Measurements from ENCODE around the gene SLC28A3. TPM values are rescaled to one million over a fixed set of nuclear protein-coding genes. Genes with fewer than 3 reads are reported as not detected.

The SLC28A3 gene
- total and polyA plus RNA-seq, 2 of the 8 experiments (the other 6 are each of a cell fraction or from before 2014, with no cell fraction given) = 0.02 TPM; not detected in 1

- H3K23me2 ChIP-seq (ENCODE audit: low read depth, low read length) = no peaks in the 10 kb centered on the region
- H2AK5ac ChIP-seq (ENCODE audit: low read depth, low read length) = no peak overlapping the region
- H2BK120ac ChIP-seq (replicated peaks; ENCODE audit: low read depth, low read length) = no peak overlapping the region
- no peaks in the 10 kb centered on the region for H3K36me3 ChIP-seq (ENCODE audit: control insufficient read depth in 2 of 4, insufficient read depth in 4 of 4, low read length in 3 of 4)
- no peaks in the 10 kb centered on the region for H3K79me2 ChIP-seq (ENCODE audit: control insufficient read depth in 1 of 2, insufficient read depth in 2 of 2, low read length in 2 of 2)
- no peak overlapping the region for H3K23ac ChIP-seq (ENCODE audit: insufficient read length)
- H4K20me1 ChIP-seq (replicated peaks in 1 of 2; ENCODE audit: control insufficient read depth in 1 of 2, insufficient read depth in 2 of 2, low read length in 2 of 2) = no peaks in the 10 kb centered on the region
- ChIA-PET CTCF (ENCODE audit: partially characterized antibody) (no interaction called here), POLR2A (ENCODE audit: partially characterized antibody) (no interaction called here)
- no peak overlapping the region for H3K18ac ChIP-seq (ENCODE audit: extremely low read depth, low read length)
- H2AFZ ChIP-seq (ENCODE audit: low read length) = no peak overlapping the region
- no peaks in the 10 kb centered on the region; a peak in 2 of 7 replicates for H3K4me1 ChIP-seq (replicated peaks in 1 of 4; ENCODE audit: control insufficient read depth in 3 of 4, insufficient read depth in 4 of 4, low read length in 3 of 4)
- no peak overlapping the region for H2BK20ac ChIP-seq (ENCODE audit: low read length)
- H4K5ac ChIP-seq (ENCODE audit: insufficient read length, low read depth, low read length) = no peak overlapping the region
- 79% methylated on average over 9 of the region's 9 CpGs; no CpG with 5 or more reads in 1 of the 2 experiments for WGBS, 2 experiments (ENCODE audit: extremely low coverage in 1 of 2, insufficient coverage in 1 of 2, insufficient read length in 1 of 2, insufficient replicate concordance in 2 of 2, low coverage in 1 of 2, low lambda C conversion rate in 2 of 2, missing lambda C conversion rate in 1 of 2)
- no peak overlapping the region for H2BK15ac ChIP-seq (ENCODE audit: low read length)
- DNase-seq (ENCODE audit: low read depth in 1 of 2, low spot score in 2 of 2) (no peak), FAIRE-seq (no peak)
- no peak overlapping the region for H3K27ac ChIP-seq (ENCODE audit: low read depth, low read length)
- H3K14ac ChIP-seq (ENCODE audit: insufficient read length) = no peak overlapping the region
- no peak overlapping the region for H3K4ac ChIP-seq (replicated peaks; ENCODE audit: insufficient read length, low read depth, low read length)
- no peak overlapping the region for H4K8ac ChIP-seq (ENCODE audit: extremely low read depth, insufficient read depth, low read length)
- no peak overlapping the region for H3K4me2 ChIP-seq (ENCODE audit: insufficient read depth in 1 of 2, low read depth in 2 of 2, low read length in 2 of 2)
- H3K4me3 ChIP-seq (ENCODE audit: extremely low read depth in 1 of 4, insufficient read depth in 2 of 4, low read depth in 3 of 4, low read length in 4 of 4) = no peak overlapping the region
- H3K56ac ChIP-seq (replicated peaks; ENCODE audit: insufficient read length, low read depth, low read length) = no peak overlapping the region
- no peak overlapping the region for H2BK12ac ChIP-seq (ENCODE audit: low read depth, low read length)
- no peak overlapping the region for H2BK5ac ChIP-seq (ENCODE audit: low read depth, low read length)
- H3K79me1 ChIP-seq (ENCODE audit: low read depth, low read length) = no peaks in the 10 kb centered on the region
- no peak overlapping the region for H4K91ac ChIP-seq (replicated peaks; ENCODE audit: insufficient read length, low read length)
- no peaks in the 10 kb centered on the region for H3K9me3 ChIP-seq (ENCODE audit: insufficient read depth in 2 of 2, low read depth in 1 of 2, low read length in 1 of 2)
- H3K9ac ChIP-seq (replicated peaks in 1 of 4; ENCODE audit: extremely low read depth in 1 of 4, low read depth in 3 of 4, low read length in 3 of 4) = no peak overlapping the region
- no peaks in the 10 kb centered on the region for H3K27me3 ChIP-seq (replicated peaks in 1 of 4; ENCODE audit: control insufficient read depth in 3 of 4, extremely low read depth in 1 of 4, insufficient read depth in 3 of 4, low read length in 3 of 4)
- TF ChIP-seq TAF7 (optimal IDR thresholded peaks at IDR 0.05; ENCODE audit: borderline replicate concordance, low read depth, low read length) = no peak
- TF ChIP-seq ZNF274 (IDR thresholded peaks at IDR 0.05; ENCODE audit: borderline replicate concordance, extremely low read depth, low read length) = no peak
- no peak for TF ChIP-seq JUND (IDR thresholded peaks at IDR 0.05; ENCODE audit: low read length)
- no peak for TF ChIP-seq RBBP5 (IDR thresholded peaks at IDR 0.05; ENCODE audit: borderline replicate concordance, low read depth, low read length)
- no peak for TF ChIP-seq NANOG (IDR thresholded peaks at IDR 0.05; ENCODE audit: insufficient read depth, low read depth, low read length, poor library complexity, severe bottlenecking)
- TF ChIP-seq BACH1 (IDR thresholded peaks at IDR 0.05; ENCODE audit: low read length) = no peak
- TF ChIP-seq MAFK (IDR thresholded peaks at IDR 0.05; ENCODE audit: low read depth, low read length) = no peak
- TF ChIP-seq YY1 (IDR thresholded peaks at IDR 0.05; ENCODE audit: low read depth, low read length) = no peak
- no peak for TF ChIP-seq POLR2AphosphoS5 (IDR thresholded peaks at IDR 0.05; ENCODE audit: low read depth, low read length)
- TF ChIP-seq CTBP2 (IDR thresholded peaks at IDR 0.05; ENCODE audit: borderline replicate concordance, insufficient read depth, insufficient read length, low read length) = no peak
Observed at GRCh38 chr9:84258371-84258770, 82.2 kb downstream of the SLC28A3 start.
